ENCODE measurements around the gene IFITM5. TPM values are rescaled to one million over a fixed set of nuclear protein-coding genes. Genes with fewer than 3 reads are reported as not detected.

IFITM5 gene
- total and polyA plus RNA-seq, 2 experiments from 2014 or later: not detected

DNA sequence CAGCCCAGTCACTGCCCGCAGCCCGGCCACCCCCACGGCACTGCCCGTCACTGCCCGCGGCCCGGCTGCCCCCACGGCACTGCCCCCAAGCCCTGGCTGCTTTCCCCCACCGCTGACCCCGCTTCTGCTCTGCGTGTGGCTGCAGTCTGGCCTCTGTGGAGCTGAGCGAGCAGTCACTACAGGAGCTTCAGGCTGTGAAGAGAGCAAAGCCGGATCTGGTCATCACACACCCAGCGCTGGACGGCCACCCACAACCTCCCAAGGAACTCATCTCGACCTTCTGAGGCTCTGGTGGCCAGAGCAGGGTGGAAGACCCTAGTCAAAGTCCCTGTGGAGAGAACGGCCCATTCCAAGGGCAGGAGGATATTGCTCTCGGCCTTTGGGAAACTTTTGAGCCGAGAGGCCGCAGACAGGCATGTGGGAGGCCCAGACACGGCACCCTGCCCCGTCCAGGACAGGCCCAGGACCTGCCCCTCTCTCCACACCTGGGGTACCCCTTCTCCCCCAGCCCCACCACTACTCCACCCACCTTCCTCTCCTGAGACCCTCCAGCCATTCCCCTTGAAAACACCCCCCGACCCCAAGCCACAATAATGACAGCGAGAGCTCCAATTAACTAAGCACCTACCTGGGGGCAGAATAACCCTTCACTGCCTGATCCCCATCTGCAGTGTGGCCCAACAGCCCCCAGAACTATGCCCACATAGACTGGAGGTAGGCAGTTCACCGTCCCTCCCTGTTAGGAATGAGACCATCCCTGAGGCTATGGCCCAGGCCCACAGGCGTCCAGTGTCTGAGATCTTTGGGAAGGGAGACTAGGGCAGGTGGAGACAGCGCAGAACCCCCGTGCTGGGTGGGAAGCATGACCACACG, 14.1 kb downstream of the IFITM5 start:
- H3K27me3 ChIP-seq (replicated peaks; ENCODE audit: insufficient read depth): peaks cover 33% of the 10 kb centered on the region
- no peak for DNase-seq

DNA sequence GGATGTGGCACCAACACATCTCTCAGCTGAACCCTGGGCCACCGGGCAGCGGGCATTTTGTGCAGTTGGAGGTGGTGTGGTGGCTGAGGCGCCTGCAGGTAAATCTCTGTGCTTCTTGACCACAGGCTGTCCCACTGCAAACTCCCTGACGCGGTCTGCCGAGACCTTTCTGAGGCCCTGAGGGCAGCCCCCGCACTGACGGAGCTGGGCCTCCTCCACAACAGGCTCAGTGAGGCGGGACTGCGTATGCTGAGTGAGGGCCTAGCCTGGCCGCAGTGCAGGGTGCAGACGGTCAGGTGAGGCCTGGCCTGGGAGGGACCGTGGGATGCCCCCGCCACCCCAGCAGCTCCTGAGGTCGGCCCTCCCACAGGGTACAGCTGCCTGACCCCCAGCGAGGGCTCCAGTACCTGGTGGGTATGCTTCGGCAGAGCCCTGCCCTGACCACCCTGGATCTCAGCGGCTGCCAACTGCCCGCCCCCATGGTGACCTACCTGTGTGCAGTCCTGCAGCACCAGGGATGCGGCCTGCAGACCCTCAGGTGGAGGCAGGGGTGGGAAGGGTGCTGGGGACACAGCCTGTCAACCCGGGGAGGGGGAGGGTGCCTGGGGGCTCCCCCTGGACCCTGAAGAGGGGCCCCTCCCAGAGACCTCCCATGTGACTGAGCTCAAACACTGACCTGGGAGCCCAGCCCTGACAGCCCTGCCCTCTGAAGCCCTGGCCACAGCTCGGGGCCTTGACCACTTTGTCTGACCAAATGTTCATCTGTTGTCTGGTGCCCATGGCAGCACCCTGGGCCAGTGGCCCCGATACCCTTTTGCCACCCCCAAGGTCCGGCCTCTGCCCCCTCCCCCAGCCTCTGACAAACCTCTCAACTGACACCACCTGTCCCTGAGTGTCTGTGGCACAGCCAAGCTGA, 15.0 kb downstream of the IFITM5 start:
- no peak overlapping the region for H2AFZ ChIP-seq
- no peaks in the 10 kb centered on the region for H3K4me1 ChIP-seq (ENCODE audit: insufficient read depth)
- WGBS, 2 experiments (ENCODE audit: low coverage in 1 of 2, low lambda C conversion rate in 2 of 2, missing lambda C conversion rate in 2 of 2): 74 to 76% methylated on average over 22 to 24 of the region's 24 CpGs
- in situ Hi-C loops (cut with MboI): no loop called here
- no peaks in the 10 kb centered on the region for H3K36me3 ChIP-seq (ENCODE audit: low read depth)
- no peaks in the 10 kb centered on the region for H3K9me2 ChIP-seq (ENCODE audit: insufficient read depth)
- DNase-seq: no peak
- H3K9me3 ChIP-seq (ENCODE audit: low read depth): no peaks in the 10 kb centered on the region
- H3K4me3 ChIP-seq: no peak overlapping the region
- H4K20me1 ChIP-seq (ENCODE audit: insufficient read depth): no peaks in the 10 kb centered on the region
- TF ChIP-seq EZH2phosphoT487 (IDR thresholded peaks at IDR 0.05; ENCODE audit: insufficient read depth, low read depth) (no peak), EZH2 (IDR thresholded peaks at IDR 0.05; ENCODE audit: insufficient read depth, poor library complexity, severe bottlenecking) (no peak)
- no peak overlapping the region for H3K4me2 ChIP-seq (ENCODE audit: unreplicated experiment)
- H3K27me3 ChIP-seq (replicated peaks; ENCODE audit: insufficient read depth): peaks cover 42% of the 10 kb centered on the region
- H3K27ac ChIP-seq: no peak overlapping the region
- no peak overlapping the region for H3K9ac ChIP-seq
- no peaks in the 10 kb centered on the region for H3K79me2 ChIP-seq (ENCODE audit: insufficient read depth)
- no peaks in the 10 kb centered on the region for H3F3A ChIP-seq (ENCODE audit: insufficient read depth)

More for the DNA sequence above, 14.1 kb downstream of the IFITM5 start:
- Histone ChIP-seq H3K4me1 (ENCODE audit: insufficient read depth) (no peaks in the 10 kb centered on the region), H3K9me3 (ENCODE audit: low read depth) (no peaks in the 10 kb centered on the region), H3K4me3 (no peak overlapping the region), H3K9ac (no peak overlapping the region), H3K27ac (no peak overlapping the region), H3F3A (ENCODE audit: insufficient read depth) (no peaks in the 10 kb centered on the region), H3K36me3 (ENCODE audit: low read depth) (no peaks in the 10 kb centered on the region), H3K79me2 (ENCODE audit: insufficient read depth) (no peaks in the 10 kb centered on the region), H3K4me2 (ENCODE audit: unreplicated experiment) (no peak overlapping the region), H3K9me2 (ENCODE audit: insufficient read depth) (no peaks in the 10 kb centered on the region), H2AFZ (no peak overlapping the region), H4K20me1 (ENCODE audit: insufficient read depth) (no peaks in the 10 kb centered on the region)
- in situ Hi-C loops (cut with MboI): no loop called here
- WGBS, 2 experiments (ENCODE audit: low coverage in 1 of 2, low lambda C conversion rate in 2 of 2, missing lambda C conversion rate in 2 of 2): 60 to 72% methylated on average over 17 to 29 of the region's 29 CpGs
- TF ChIP-seq EZH2 (IDR thresholded peaks at IDR 0.05; ENCODE audit: insufficient read depth, poor library complexity, severe bottlenecking) (no peak), EZH2phosphoT487 (IDR thresholded peaks at IDR 0.05; ENCODE audit: insufficient read depth, low read depth) (no peak)

DNA sequence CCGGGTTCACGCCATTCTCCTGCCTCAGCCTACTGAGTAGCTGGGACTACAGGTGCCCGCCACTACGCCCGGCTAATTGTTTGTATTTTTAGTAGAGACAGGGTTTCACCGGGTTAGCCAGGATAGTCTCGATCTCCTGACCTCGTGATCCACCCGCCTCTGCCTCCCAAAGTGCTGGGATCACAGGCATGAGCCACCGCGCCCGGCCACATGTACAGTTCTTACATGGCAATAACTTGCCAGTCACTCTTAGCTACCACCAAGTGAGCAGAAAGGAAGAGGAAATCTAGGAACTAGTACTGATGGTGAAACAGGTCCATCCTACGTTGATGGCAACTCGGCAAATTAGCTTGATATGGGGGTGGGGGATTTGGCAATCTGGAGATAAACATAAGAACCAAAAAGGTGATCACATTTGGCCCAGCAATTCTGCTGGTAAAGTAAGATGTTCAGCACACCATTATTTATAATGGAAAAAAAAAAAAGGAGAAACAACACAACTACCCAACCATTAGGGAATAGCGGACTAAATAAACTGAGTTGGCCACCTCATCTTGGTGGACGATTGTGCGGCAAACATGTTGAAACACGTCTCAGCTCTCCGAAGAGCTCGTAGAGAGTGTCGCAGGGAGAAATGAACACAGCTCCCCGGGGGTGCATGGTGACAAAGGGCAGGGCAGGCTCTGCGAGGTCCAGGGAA, 15.8 kb downstream of the IFITM5 start:
- Histone ChIP-seq H3K27ac (no peak overlapping the region), H3K27me3 (replicated peaks; ENCODE audit: insufficient read depth) (peaks cover 48% of the 10 kb centered on the region), H4K20me1 (ENCODE audit: insufficient read depth) (no peaks in the 10 kb centered on the region), H2AFZ (no peak overlapping the region), H3K9me2 (ENCODE audit: insufficient read depth) (no peaks in the 10 kb centered on the region), H3K9me3 (ENCODE audit: low read depth) (no peaks in the 10 kb centered on the region), H3K79me2 (ENCODE audit: insufficient read depth) (no peaks in the 10 kb centered on the region), H3K9ac (no peak overlapping the region), H3F3A (ENCODE audit: insufficient read depth) (no peaks in the 10 kb centered on the region), H3K36me3 (ENCODE audit: low read depth) (no peaks in the 10 kb centered on the region), H3K4me2 (ENCODE audit: unreplicated experiment) (no peak overlapping the region), H3K4me1 (ENCODE audit: insufficient read depth) (no peaks in the 10 kb centered on the region), H3K4me3 (no peak overlapping the region)
- in situ Hi-C loops (cut with MboI): no loop called here
- WGBS, 2 experiments (ENCODE audit: low coverage in 1 of 2, low lambda C conversion rate in 2 of 2, missing lambda C conversion rate in 2 of 2): 68 to 71% methylated on average over 18 to 23 of the region's 23 CpGs
- no peak for TF ChIP-seq EZH2 (IDR thresholded peaks at IDR 0.05; ENCODE audit: insufficient read depth, poor library complexity, severe bottlenecking)
- TF ChIP-seq EZH2phosphoT487 (IDR thresholded peaks at IDR 0.05; ENCODE audit: insufficient read depth, low read depth): no peak
- DNase-seq: no peak

All from GM23248 (cell line).